Measurements from ENCODE around the gene APC2.

DNA sequence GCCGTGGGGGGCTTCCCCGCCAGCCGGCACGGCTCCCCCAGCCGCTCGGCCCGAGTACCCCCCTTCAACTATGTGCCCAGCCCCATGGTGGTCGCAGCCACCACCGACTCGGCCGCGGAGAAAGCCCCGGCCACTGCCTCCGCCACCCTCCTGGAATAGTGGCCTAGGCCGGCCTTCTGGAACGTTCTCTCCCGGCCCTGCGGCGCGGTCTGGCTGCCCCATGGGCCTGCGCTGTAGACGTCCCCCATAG, 20.1 kb downstream of the APC2 start:
- TF ChIP-seq, protein P1, sequence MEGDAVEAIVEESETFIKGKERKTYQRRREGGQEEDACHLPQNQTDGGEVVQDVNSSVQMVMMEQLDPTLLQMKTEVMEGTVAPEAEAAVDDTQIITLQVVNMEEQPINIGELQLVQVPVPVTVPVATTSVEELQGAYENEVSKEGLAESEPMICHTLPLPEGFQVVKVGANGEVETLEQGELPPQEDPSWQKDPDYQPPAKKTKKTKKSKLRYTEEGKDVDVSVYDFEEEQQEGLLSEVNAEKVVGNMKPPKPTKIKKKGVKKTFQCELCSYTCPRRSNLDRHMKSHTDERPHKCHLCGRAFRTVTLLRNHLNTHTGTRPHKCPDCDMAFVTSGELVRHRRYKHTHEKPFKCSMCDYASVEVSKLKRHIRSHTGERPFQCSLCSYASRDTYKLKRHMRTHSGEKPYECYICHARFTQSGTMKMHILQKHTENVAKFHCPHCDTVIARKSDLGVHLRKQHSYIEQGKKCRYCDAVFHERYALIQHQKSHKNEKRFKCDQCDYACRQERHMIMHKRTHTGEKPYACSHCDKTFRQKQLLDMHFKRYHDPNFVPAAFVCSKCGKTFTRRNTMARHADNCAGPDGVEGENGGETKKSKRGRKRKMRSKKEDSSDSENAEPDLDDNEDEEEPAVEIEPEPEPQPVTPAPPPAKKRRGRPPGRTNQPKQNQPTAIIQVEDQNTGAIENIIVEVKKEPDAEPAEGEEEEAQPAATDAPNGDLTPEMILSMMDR (IDR thresholded peaks at IDR 0.05; ENCODE audit: low read depth, low read length), result no peak
- TF ChIP-seq EZH2phosphoT487 (IDR thresholded peaks at IDR 0.05; ENCODE audit: low read depth), result no peak
